Left ventricle myocardium superior (tissue), 1 donor: ENCODE measurements around the gene CDKN2B-AS1. TPM values are rescaled to one million over a fixed set of nuclear protein-coding genes. Genes with fewer than 3 reads are reported as not detected.

Source experiments
- ATAC-seq: fragments of 200-7000 bp; cut with Tn5 transposase; one replicate; pipeline ENCODE4 v1.9.1; 2020; ENCODE audit warnings: mild to moderate bottlenecking, moderate library complexity
- DNase-seq: peaks from one replicate; pipeline ENCODE4 v3.0.0-alpha.2; 2020
- intact Hi-C: fragments of 100-400 bp; cut with micrococcal nuclease; formaldehyde crosslinking; loops from one replicate; pipeline ENCODE4 v1.11.0; 2022
- total RNA-seq: library from RNA; stranded (reverse); fragmentation: NEBNext Ultra II Directional; extraction: Animal tissue kit (Norgen Biotek cat#: 25700); gene quantifications from one replicate; pipeline ENCODE4 v1.2.1, GENCODE V29; 2021
- donor health status: DM: no; HTN: yes; CAD: no; lungs with severe emphysema.

The CDKN2B-AS1 gene
- total RNA-seq, 1 donor from 2014 or later, result 0.17 TPM

GRCh38 chr9:22060831-22061383 is 66.3 kb downstream of the CDKN2B-AS1 start:
- peak; percentile 90 for ATAC-seq

GRCh38 chr9:22064957-22065356 is 70.4 kb downstream of the CDKN2B-AS1 start:
- no peak for DNase-seq
- ATAC-seq, result peak; percentile 51
- intact Hi-C loops, result no loop called here

More at GRCh38 chr9:22060831-22061383, 66.3 kb downstream of the CDKN2B-AS1 start:
- no peak for DNase-seq
- intact Hi-C loops, result no loop called here

GRCh38 chr9:22065431-22066200 is 71.0 kb downstream of the CDKN2B-AS1 start:
- ATAC-seq (no peak), DNase-seq (no peak)
- intact Hi-C loops, result no loop called here

GRCh38 chr9:22067196-22067595 is 72.6 kb downstream of the CDKN2B-AS1 start:
- intact Hi-C loops, result no loop called here
- ATAC-seq, result no peak

GRCh38 chr9:22068369-22068768 is 73.8 kb downstream of the CDKN2B-AS1 start:
- no peak for ATAC-seq
- intact Hi-C loops, result no loop called here
- DNase-seq, result no peak

More at GRCh38 chr9:22067196-22067595, 72.6 kb downstream of the CDKN2B-AS1 start:
- no peak for DNase-seq

- DNase-seq, result no peak
- ATAC-seq, result no peak
- intact Hi-C loops, result no loop called here
Measured at GRCh38 chr9:22073349-22073748, 78.8 kb downstream of the CDKN2B-AS1 start.

- DNase-seq (no peak), ATAC-seq (no peak)
- intact Hi-C loops, result no loop called here
Measured at GRCh38 chr9:22078081-22078480, 83.5 kb downstream of the CDKN2B-AS1 start.

GRCh38 chr9:22079873-22080341 is 85.3 kb downstream of the CDKN2B-AS1 start:
- ATAC-seq (peak; percentile 98), DNase-seq (peak; percentile 32)
- intact Hi-C loops, result no loop called here

GRCh38 chr9:22084336-22085035 is 89.9 kb downstream of the CDKN2B-AS1 start:
- ATAC-seq (no peak), DNase-seq (no peak)
- intact Hi-C loops, result no loop called here

- intact Hi-C loops, result no loop called here
- DNase-seq (no peak), ATAC-seq (no peak)
Measured at GRCh38 chr9:22088053-22088716, 93.6 kb downstream of the CDKN2B-AS1 start.

GRCh38 chr9:22088717-22089061 is 94.1 kb downstream of the CDKN2B-AS1 start:
- intact Hi-C loops, result no loop called here
- no peak for DNase-seq
- ATAC-seq, result no peak

GRCh38 chr9:22097707-22098106 is 103.1 kb downstream of the CDKN2B-AS1 start:
- no peak for DNase-seq
- intact Hi-C loops, result no loop called here
- ATAC-seq, result no peak

GRCh38 chr9:22098643-22099332 is 104.2 kb downstream of the CDKN2B-AS1 start:
- ATAC-seq (peak; percentile 50), DNase-seq (no peak)
- intact Hi-C loops, result no loop called here

GRCh38 chr9:22100626-22101025 is 106.0 kb downstream of the CDKN2B-AS1 start:
- intact Hi-C loops, result no loop called here
- DNase-seq (no peak), ATAC-seq (no peak)

- intact Hi-C loops, result no loop called here
- ATAC-seq, result no peak
Measured at GRCh38 chr9:22102146-22103053, 107.8 kb downstream of the CDKN2B-AS1 start.

GRCh38 chr9:22103685-22104575 is 109.3 kb downstream of the CDKN2B-AS1 start:
- intact Hi-C loops, result no loop called here
- ATAC-seq (peak; percentile 73), DNase-seq (no peak)

More at GRCh38 chr9:22102146-22103053, 107.8 kb downstream of the CDKN2B-AS1 start:
- no peak for DNase-seq
